ENCODE data around the gene WFDC1. TPM values are rescaled to one million over a fixed set of nuclear protein-coding genes. Genes with fewer than 3 reads are reported as not detected.

WFDC1 gene
- total and polyA plus RNA-seq, 2 donors (not counting 3 experiments of a cell fraction or from before 2014, with no cell fraction given) = not detected

DNA sequence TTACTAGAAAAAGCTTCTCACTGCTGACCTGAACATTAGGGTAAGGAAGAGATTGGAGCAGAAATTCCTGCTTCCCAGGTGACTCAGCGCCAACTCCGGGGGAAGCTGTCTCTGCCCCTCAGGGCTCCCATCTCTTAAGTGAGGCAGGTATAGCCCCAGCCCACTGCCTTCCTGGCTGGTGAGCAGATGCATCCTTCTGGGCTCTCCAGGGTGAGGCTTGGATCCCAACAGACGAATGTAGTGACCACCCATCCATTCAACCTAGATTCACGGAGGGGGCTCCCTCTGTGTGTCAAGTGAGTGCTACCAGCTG lies 76.8 kb downstream of the WFDC1 start:
- CTCF ChIA-PET = no interaction called here
- POLR2A ChIA-PET = no interaction called here
- no peaks in the 10 kb centered on the region for H3K36me3 ChIP-seq (ENCODE audit: control insufficient read depth in 2 of 2, extremely low read depth in 1 of 2, insufficient read depth in 2 of 2, low read length in 2 of 2)
- TF ChIP-seq MAX (IDR thresholded peaks at IDR 0.05; ENCODE audit: insufficient read depth, insufficient read length) (no peak), MYC (IDR thresholded peaks at IDR 0.05; ENCODE audit: low read depth, low read length) (no peak), JUN (IDR thresholded peaks at IDR 0.05; ENCODE audit: borderline replicate concordance, insufficient read depth, insufficient read length, low read depth) (no peak), EZH2 (IDR thresholded peaks at IDR 0.05; ENCODE audit: borderline replicate concordance, low read depth, low read length, severe bottlenecking) (no peak), POLR2A (IDR thresholded peaks at IDR 0.05; ENCODE audit: low read depth, low read length) (no peak), POLR2AphosphoS5 (IDR thresholded peaks at IDR 0.05; ENCODE audit: insufficient read depth, low read depth, low read length) (no peak), FOS (IDR thresholded peaks at IDR 0.05; ENCODE audit: borderline replicate concordance, insufficient read depth, low read length) (no peak), GATA2 (IDR thresholded peaks at IDR 0.05; ENCODE audit: insufficient read depth, insufficient read length, low read depth, low read length) (no peak)
- TF ChIP-seq, protein P1, sequence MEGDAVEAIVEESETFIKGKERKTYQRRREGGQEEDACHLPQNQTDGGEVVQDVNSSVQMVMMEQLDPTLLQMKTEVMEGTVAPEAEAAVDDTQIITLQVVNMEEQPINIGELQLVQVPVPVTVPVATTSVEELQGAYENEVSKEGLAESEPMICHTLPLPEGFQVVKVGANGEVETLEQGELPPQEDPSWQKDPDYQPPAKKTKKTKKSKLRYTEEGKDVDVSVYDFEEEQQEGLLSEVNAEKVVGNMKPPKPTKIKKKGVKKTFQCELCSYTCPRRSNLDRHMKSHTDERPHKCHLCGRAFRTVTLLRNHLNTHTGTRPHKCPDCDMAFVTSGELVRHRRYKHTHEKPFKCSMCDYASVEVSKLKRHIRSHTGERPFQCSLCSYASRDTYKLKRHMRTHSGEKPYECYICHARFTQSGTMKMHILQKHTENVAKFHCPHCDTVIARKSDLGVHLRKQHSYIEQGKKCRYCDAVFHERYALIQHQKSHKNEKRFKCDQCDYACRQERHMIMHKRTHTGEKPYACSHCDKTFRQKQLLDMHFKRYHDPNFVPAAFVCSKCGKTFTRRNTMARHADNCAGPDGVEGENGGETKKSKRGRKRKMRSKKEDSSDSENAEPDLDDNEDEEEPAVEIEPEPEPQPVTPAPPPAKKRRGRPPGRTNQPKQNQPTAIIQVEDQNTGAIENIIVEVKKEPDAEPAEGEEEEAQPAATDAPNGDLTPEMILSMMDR (IDR thresholded peaks at IDR 0.05; ENCODE audit: extremely low read depth in 1 of 2, insufficient read depth in 1 of 2, low read depth in 1 of 2, low read length in 2 of 2) = no peak
- FAIRE-seq (no peak), DNase-seq (ENCODE audit: low read depth, low spot score) (no peak)
- no peaks in the 10 kb centered on the region for H4K20me1 ChIP-seq (replicated peaks; ENCODE audit: control insufficient read depth, extremely low read depth, insufficient read depth, low read length)
- no peaks in the 10 kb centered on the region for H3K9me1 ChIP-seq (replicated peaks; ENCODE audit: control insufficient read depth, extremely low read depth, insufficient read depth, low read length)
- H3K9me3 ChIP-seq (replicated peaks; ENCODE audit: control insufficient read depth, insufficient read depth, low read length) = no peaks in the 10 kb centered on the region
- dilution Hi-C loops (cut with MboI; ENCODE audit: extremely low pct_ligation_motif_present, low sequenced_read_pairs) (no loop called here), intact Hi-C loops (cut with micrococcal nuclease) (no loop called here)
- peaks cover 33 to 36% of the 10 kb centered on the region in 2 experiments for H3K27me3 ChIP-seq (ENCODE audit: control insufficient read depth in 2 of 2, insufficient read depth in 2 of 2, low read length in 2 of 2)
- no TSS peak for BruUV-seq (replicated peaks)
- no peak overlapping the region for H3K4me2 ChIP-seq (ENCODE audit: insufficient read depth, low read length)
- H3K79me2 ChIP-seq (ENCODE audit: control insufficient read depth, insufficient read depth, low read length) = no peaks in the 10 kb centered on the region
- H3K4me1 ChIP-seq (ENCODE audit: control insufficient read depth, extremely low read depth, insufficient read depth, low read length) = no peaks in the 10 kb centered on the region
- H2AFZ ChIP-seq (ENCODE audit: low read depth, low read length) = no peak overlapping the region
- H3K27ac ChIP-seq (ENCODE audit: insufficient read depth, low read depth, low read length) = no peak overlapping the region
- H3K4me3 ChIP-seq (replicated peaks in 1 of 3; ENCODE audit: insufficient read depth in 1 of 3, low read depth in 1 of 3, low read length in 3 of 3) = no peak overlapping the region
- H3K9ac ChIP-seq (replicated peaks; ENCODE audit: extremely low read depth, insufficient read depth, low read length) = no peak overlapping the region
